ENCODE data around the gene HDAC4. TPM values are rescaled to one million over a fixed set of nuclear protein-coding genes. Genes with fewer than 3 reads are reported as not detected.
A peak's percentile ranks its signal among the peaks of the same experiment; 100 is the strongest.

HDAC4 gene
- total RNA-seq, 1 experiment from 2014 or later = 32.0 TPM

GRCh38 chr2:239046822-239047221, 354.0 kb downstream of the HDAC4 start:
- H3K9me3 Mint-ChIP-seq = no peaks in the 10 kb centered on the region
- Histone ChIP-seq H4K5ac (ENCODE audit: insufficient read length, low read depth, low read length) (no peak overlapping the region), H3K9me3 (ENCODE audit: control insufficient read depth, low read depth, low read length) (no peaks in the 10 kb centered on the region), H3K23ac (ENCODE audit: insufficient read length, low read depth, low read length) (no peak overlapping the region), H2BK12ac (ENCODE audit: insufficient read length, low read depth, low read length) (no peak overlapping the region), H3K23me2 (ENCODE audit: insufficient read length, low read depth, low read length, poor library complexity, severe bottlenecking) (no peaks in the 10 kb centered on the region), H3K79me2 (ENCODE audit: insufficient read depth, low read length) (no peaks in the 10 kb centered on the region), H2BK120ac (ENCODE audit: low read depth, low read length, poor library complexity, severe bottlenecking) (no peak overlapping the region), H3K4ac (ENCODE audit: low read depth, low read length) (no peak overlapping the region), H3K18ac (ENCODE audit: insufficient read length, low read depth, low read length) (no peak overlapping the region), H3K14ac (ENCODE audit: insufficient read depth, low read length) (no peak overlapping the region), H4K8ac (replicated peaks; ENCODE audit: insufficient read length, low read depth, low read length) (no peak overlapping the region), H2BK20ac (ENCODE audit: low read depth, low read length, poor library complexity, severe bottlenecking) (no peak overlapping the region), H3K79me1 (ENCODE audit: insufficient read depth, low read depth, low read length, poor library complexity, severe bottlenecking) (no peaks in the 10 kb centered on the region), H3K56ac (ENCODE audit: insufficient read length, low read depth, low read length) (no peak overlapping the region), H3K27ac (ENCODE audit: insufficient read length, low read depth, low read length) (no peak overlapping the region), H2AK5ac (ENCODE audit: insufficient read length, low read length) (no peak overlapping the region), H3K4me1 (ENCODE audit: insufficient read depth, low read length) (no peaks in the 10 kb centered on the region), H4K91ac (ENCODE audit: insufficient read length, low read depth, low read length) (no peak overlapping the region), H4K20me1 (ENCODE audit: control insufficient read depth, insufficient read depth, insufficient read length) (no peaks in the 10 kb centered on the region), H3K27me3 (ENCODE audit: insufficient read depth, low read length) (no peaks in the 10 kb centered on the region), H2AFZ (ENCODE audit: low read length) (no peak overlapping the region), H2BK5ac (ENCODE audit: insufficient read length, low read length) (no peak overlapping the region), H3K9ac (ENCODE audit: extremely low read depth, insufficient read length, low read length) (no peak overlapping the region), H3T11ph (ENCODE audit: low read length) (no peak overlapping the region), H2BK15ac (ENCODE audit: low read depth, low read length) (no peak overlapping the region), H3K4me2 (ENCODE audit: insufficient read depth, insufficient read length, low read length) (no peak overlapping the region)
- peaks cover 8% of the 10 kb centered on the region for H3K27me3 Mint-ChIP-seq (ENCODE audit: low read depth)
- TF ChIP-seq CTCF (conservative IDR thresholded peaks at IDR 0.05) = no peak
- no peak overlapping the region for H3K4me3 Mint-ChIP-seq
- WGBS (ENCODE audit: extremely low coverage, insufficient read length, low lambda C conversion rate) = no CpG with 5 or more reads among the region's 9 CpGs
- 0 out of 7 replicates have a peak overlapping the region, but pooled peaks of 1 of the 3 experiments have one; percentile 27 for H3K27ac Mint-ChIP-seq
- H3K36me3 Mint-ChIP-seq (ENCODE audit: insufficient read depth in 1 of 3, low read depth in 3 of 3) = peaks cover 0 to 8% (median 1%) of the 10 kb centered on the region in 3 experiments; a peak in 3 of 7 replicates
- no peak for DNase-seq
- no peaks in the 10 kb centered on the region for H3K4me1 Mint-ChIP-seq
